22Rv1 (cell line): ENCODE measurements around the gene MYORG.

Experiments
- H3K27ac ChIP-seq: fragments of 450-650 bp; 2 replicates; pipeline ENCODE4 v1.5.1; 2017
- CTCF ChIP-seq: fragments of 450-650 bp; IDR thresholded peaks from 2 replicates; pipeline ENCODE4 v1.5.1; 2017; ENCODE audit warnings: mild to moderate bottlenecking
- ZFX ChIP-seq: fragments of 450-650 bp; IDR thresholded peaks from 2 replicates; pipeline ENCODE4 v1.6.1; 2017; ENCODE audit warnings: antibody characterized with exemption, borderline replicate concordance

MYORG gene

GRCh38 chr9:34326690-34327089 lies 50.0 kb downstream of the MYORG start:
- H3K27ac ChIP-seq = no peak overlapping the region
- TF ChIP-seq CTCF = no peak
- TF ChIP-seq ZFX = no peak

GRCh38 chr9:34322899-34323591 lies 53.7 kb downstream of the MYORG start:
- no peak overlapping the region for H3K27ac ChIP-seq
- no peak for TF ChIP-seq ZFX

- TF ChIP-seq CTCF (no peak), ZFX (no peak)
- H3K27ac ChIP-seq = no peak overlapping the region
These were observed 55.2 kb downstream of the MYORG start for GRCh38 chr9:34321451-34321850.

GRCh38 chr9:34318163-34318790 lies 58.4 kb downstream of the MYORG start:
- H3K27ac ChIP-seq = no peak overlapping the region
- no peak for TF ChIP-seq CTCF
- no peak for TF ChIP-seq ZFX

- no peak overlapping the region for H3K27ac ChIP-seq
- TF ChIP-seq ZFX (no peak), CTCF (no peak)
These were observed 59.3 kb downstream of the MYORG start for GRCh38 chr9:34317436-34317835.
